Colonic mucosa (tissue), 4 donors: Measurements from ENCODE around the gene PLXNA4. TPM values are rescaled to one million over a fixed set of nuclear protein-coding genes. Genes with fewer than 3 reads are reported as not detected.

Experiments used
- DNase-seq: peaks from one replicate; pipeline ENCODE4 v3.0.0-alpha.2; 2020
- H3K27ac ChIP-seq: fragments of 200-600 bp; one replicate; pipeline ENCODE4 v1.8.0; 2021
- H3K27me3 ChIP-seq: fragments of 200-600 bp; one replicate; pipeline ENCODE4 v1.8.0; 2021
- H3K36me3 ChIP-seq: fragments of 200-600 bp; one replicate; pipeline ENCODE4 v1.8.0; 2021
- H3K4me1 ChIP-seq: fragments of 200-600 bp; one replicate; pipeline ENCODE4 v1.8.0; 2021; ENCODE audit warnings: mild to moderate bottlenecking
- H3K4me3 ChIP-seq: fragments of 200-600 bp; one replicate; pipeline ENCODE4 v1.8.0; 2021
- H3K9ac ChIP-seq, 2 donors: one replicate each; pipeline ENCODE4 v1.7.0; 2013; ENCODE audit warnings: control low read depth in 2 of 2, low read depth in 2 of 2, low read length in 2 of 2
- H3K9me3 ChIP-seq: fragments of 200-600 bp; one replicate; pipeline ENCODE4 v1.8.0; 2021
- intact Hi-C: fragments of 100-400 bp; cut with DNase I; formaldehyde crosslinking; loops from one replicate; pipeline ENCODE4 v1.14.1; 2022
- total RNA-seq, 2 donors: library from RNA; stranded (reverse); fragmentation: NEBNext Ultra II Directional in 1 of 2; extraction: Animal tissue kit (Norgen Biotek cat#: 25700) in 1 of 2; gene quantifications; one replicate each; pipeline ENCODE4 v1.2.1, GENCODE V29; 2021
- TF ChIP-seq, protein P1 (sequence below): fragments of 200-600 bp; IDR thresholded peaks from one replicate; pipeline ENCODE4 v1.8.0; 2022; ENCODE audit warnings: antibody characterized with exemption, mild to moderate bottlenecking
- donor health status: healthy.
- donor health status: DM: no; HTN: no; CAD: no.
- donor health status: DM: no; HTN: no; CAD: no.

PLXNA4 gene
- total RNA-seq, 2 donors from 2014 or later: 0.15 to 0.77 TPM

DNA sequence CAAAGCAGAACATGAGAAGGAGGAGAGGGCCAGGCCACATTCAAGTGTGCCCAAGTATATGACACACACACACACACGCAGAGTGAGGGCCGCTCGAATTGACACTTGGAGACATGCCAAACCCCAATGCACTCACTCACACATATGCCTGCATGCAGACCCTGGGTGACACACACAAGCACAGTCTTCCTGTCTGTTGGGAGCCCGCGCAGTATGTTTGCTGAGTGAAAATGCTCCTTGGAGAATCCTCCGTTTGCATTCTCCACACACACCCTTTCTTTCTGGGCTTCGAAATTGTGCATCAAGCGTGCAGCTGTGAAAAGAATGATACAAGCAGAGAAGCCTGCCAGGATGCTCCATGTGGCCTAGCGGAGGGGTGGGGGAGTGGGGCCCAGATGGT lies 120.9 kb downstream of the PLXNA4 start:
- H3K36me3 ChIP-seq: no peaks in the 10 kb centered on the region
- H3K9ac ChIP-seq: no peak overlapping the region
- intact Hi-C loops: no loop called here
- no peaks in the 10 kb centered on the region for H3K9me3 ChIP-seq
- DNase-seq: no peak
- H3K27me3 ChIP-seq: no peaks in the 10 kb centered on the region
- H3K4me1 ChIP-seq: no peaks in the 10 kb centered on the region
- H3K27ac ChIP-seq: no peak overlapping the region
- H3K4me3 ChIP-seq: no peak overlapping the region
- TF ChIP-seq, protein P1, sequence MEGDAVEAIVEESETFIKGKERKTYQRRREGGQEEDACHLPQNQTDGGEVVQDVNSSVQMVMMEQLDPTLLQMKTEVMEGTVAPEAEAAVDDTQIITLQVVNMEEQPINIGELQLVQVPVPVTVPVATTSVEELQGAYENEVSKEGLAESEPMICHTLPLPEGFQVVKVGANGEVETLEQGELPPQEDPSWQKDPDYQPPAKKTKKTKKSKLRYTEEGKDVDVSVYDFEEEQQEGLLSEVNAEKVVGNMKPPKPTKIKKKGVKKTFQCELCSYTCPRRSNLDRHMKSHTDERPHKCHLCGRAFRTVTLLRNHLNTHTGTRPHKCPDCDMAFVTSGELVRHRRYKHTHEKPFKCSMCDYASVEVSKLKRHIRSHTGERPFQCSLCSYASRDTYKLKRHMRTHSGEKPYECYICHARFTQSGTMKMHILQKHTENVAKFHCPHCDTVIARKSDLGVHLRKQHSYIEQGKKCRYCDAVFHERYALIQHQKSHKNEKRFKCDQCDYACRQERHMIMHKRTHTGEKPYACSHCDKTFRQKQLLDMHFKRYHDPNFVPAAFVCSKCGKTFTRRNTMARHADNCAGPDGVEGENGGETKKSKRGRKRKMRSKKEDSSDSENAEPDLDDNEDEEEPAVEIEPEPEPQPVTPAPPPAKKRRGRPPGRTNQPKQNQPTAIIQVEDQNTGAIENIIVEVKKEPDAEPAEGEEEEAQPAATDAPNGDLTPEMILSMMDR: no peak

GRCh38 chr7:132453826-132454225 lies 122.4 kb downstream of the PLXNA4 start:
- intact Hi-C loops: no loop called here
- Histone ChIP-seq H3K4me1 (no peaks in the 10 kb centered on the region), H3K9me3 (no peaks in the 10 kb centered on the region), H3K9ac (no peak overlapping the region), H3K36me3 (no peaks in the 10 kb centered on the region), H3K27ac (no peak overlapping the region), H3K27me3 (no peaks in the 10 kb centered on the region), H3K4me3 (no peak overlapping the region)
- TF ChIP-seq, protein P1: no peak
- DNase-seq: no peak

DNA sequence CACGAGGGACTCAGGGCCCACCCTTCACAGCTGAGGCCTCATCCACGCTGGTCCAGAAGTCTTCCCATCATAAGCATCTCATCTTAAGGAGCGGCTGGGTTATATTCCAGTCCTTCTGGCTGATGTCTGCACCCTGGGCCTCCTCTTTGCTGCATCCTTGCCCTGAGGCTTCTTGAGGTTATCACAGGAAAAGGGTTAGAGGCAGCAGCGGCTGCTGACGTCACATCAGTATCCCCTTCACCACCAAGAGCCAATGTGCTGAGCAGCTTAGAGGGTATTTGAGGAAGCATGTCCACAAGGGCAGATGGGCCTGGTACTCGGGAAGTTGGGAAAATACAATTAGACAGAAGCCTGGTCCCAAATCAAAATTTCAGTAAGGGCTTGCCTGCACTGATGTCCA lies 125.1 kb downstream of the PLXNA4 start:
- Histone ChIP-seq H3K9me3 (no peaks in the 10 kb centered on the region), H3K27me3 (no peaks in the 10 kb centered on the region), H3K27ac (no peak overlapping the region), H3K9ac (no peak overlapping the region), H3K4me3 (no peak overlapping the region), H3K36me3 (no peaks in the 10 kb centered on the region), H3K4me1 (no peaks in the 10 kb centered on the region)
- no peak for DNase-seq
- intact Hi-C loops: no loop called here
- TF ChIP-seq, protein P1: no peak

- no peak for DNase-seq
- Histone ChIP-seq H3K4me3 (no peak overlapping the region), H3K36me3 (no peaks in the 10 kb centered on the region), H3K27me3 (no peaks in the 10 kb centered on the region), H3K9me3 (no peaks in the 10 kb centered on the region), H3K9ac (no peak overlapping the region), H3K4me1 (no peaks in the 10 kb centered on the region), H3K27ac (no peak overlapping the region)
- intact Hi-C loops: no loop called here
- TF ChIP-seq, protein P1: no peak
Observed at GRCh38 chr7:132450696-132451095, 125.6 kb downstream of the PLXNA4 start.

DNA sequence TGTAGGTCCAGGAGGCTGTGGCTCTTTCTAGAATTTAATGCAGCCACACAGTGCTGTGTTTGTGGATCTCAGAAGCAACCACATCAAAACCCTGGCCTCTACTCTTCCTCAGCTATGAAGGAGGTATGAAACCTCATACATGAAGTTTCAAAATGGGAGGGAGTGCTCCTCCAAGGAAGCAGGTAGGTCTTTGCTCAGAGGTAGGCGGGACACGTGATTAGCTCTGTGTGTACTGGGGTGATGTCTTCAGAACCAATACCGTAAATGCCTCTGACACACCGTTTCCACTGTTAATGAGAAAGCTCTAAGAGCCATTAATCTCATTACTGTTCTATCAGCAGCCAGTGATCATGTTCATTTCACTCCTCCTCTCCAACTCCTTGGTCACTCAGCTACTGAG lies 126.1 kb downstream of the PLXNA4 start:
- H3K4me1 ChIP-seq: no peaks in the 10 kb centered on the region
- H3K27ac ChIP-seq: no peak overlapping the region
- no peak overlapping the region for H3K9ac ChIP-seq
- intact Hi-C loops: no loop called here
- H3K36me3 ChIP-seq: no peaks in the 10 kb centered on the region
- no peak overlapping the region for H3K4me3 ChIP-seq
- DNase-seq: no peak
- TF ChIP-seq, protein P1: no peak
- H3K9me3 ChIP-seq: no peaks in the 10 kb centered on the region
- no peaks in the 10 kb centered on the region for H3K27me3 ChIP-seq
